Measurements from ENCODE around the gene KMO.

Gene KMO

DNA sequence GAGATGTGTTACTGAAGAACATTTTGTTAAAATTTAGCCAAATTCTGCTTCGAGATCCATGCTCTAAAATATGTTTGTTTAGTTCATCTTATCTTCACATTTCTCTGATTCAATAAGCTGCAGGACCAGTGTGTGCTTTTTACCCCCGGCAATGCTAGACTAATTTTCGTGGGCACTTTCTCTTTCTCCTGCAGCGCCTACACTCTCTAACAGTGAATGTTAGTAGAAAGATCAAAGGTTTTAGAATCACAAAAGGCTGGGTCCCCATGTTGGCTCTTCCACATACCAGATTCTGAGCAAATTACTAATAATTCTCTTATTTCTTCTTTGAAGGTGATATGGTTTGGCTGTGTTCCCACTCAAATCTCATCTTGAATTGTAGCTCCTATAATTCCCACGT lies 99.5 kb downstream of the KMO start:
- DNase-seq = no peak

- DNase-seq = no peak
Observed at GRCh38 chr1:241632987-241633386, 100.8 kb downstream of the KMO start.

DNA sequence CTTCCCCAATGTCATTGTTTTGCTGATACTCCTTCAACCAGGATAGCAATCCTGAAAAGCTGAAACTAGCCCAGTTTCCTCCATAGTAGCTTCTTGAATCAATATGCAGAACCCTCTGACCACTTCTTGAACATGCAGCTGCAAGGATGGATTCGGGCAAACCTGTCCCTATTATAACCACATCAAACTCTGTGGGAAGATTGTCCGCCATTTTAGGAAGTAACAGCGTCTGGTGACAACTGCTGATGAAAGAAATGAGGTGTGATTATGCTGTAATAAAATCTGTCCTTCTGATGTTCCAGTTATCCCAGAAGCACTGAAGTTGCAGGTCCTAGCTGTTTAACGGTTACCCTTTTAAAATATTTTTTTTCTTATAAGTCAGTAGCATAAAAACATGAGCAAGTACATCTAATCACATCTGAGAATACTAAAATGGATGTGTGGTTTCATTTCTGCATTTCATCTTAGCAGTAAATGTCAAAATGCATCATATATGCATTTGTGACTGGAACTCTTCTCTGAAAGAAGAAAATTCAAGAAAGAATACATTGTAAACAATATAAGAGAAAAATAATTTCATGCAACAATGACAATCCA lies 103.5 kb downstream of the KMO start:
- no peak for DNase-seq

GRCh38 chr1:241636291-241636690 lies 104.1 kb downstream of the KMO start:
- no peak for DNase-seq

DNA sequence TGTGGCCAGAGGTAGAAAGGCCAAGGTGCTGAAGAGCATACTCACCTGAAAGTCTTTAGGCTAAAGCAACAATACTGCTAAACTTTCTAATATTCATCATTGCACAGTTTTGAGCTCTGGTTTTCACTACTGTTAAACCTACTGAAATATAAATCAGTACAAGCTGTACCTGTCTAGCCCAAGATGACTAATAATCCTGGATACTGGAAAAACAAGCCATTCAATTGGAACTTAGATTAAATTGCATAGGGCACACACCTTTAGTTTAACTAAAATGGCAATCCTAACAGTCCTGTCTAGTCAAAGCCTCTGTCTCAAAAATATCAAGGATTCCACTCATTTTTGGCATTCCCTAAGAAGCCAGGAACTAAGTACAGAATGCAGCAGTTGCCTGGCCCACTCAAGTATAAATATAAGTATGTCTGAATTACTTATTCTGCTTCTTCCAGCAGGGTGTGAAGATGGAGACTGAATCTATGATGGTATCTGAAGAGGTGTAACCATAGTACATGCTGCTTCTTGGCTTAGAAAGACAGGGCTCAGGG lies 104.9 kb downstream of the KMO start:
- DNase-seq = no peak

GRCh38 chr1:241637604-241638003 lies 105.4 kb downstream of the KMO start:
- DNase-seq = no peak

DNA sequence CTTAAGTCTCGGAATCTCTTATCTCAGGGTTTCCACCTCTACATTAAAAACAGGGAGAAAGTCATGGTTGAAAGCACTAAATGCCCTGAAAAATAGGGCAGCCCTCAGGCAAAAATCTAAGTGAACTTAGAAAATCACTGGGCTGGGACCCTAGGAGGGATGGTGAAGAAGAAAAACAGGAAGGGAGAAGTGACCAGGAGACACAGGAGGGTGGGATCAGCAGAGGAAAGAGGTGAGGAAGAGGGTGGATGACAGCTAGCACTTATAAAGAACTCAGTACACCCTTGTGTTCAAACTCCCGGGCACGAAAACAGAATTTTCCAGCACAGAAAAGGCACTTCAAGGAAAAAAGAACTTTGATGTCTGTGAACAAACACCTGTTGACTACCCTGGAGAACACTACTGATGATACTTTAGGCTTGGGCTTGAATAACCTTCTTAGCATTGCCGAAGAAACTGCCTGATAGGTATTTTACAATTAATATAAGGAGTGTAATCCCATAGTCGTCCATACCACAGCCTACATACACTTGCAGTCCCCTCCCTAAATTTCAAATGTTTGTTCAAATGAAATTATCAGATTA lies 106.0 kb downstream of the KMO start:
- no peak for DNase-seq

DNA sequence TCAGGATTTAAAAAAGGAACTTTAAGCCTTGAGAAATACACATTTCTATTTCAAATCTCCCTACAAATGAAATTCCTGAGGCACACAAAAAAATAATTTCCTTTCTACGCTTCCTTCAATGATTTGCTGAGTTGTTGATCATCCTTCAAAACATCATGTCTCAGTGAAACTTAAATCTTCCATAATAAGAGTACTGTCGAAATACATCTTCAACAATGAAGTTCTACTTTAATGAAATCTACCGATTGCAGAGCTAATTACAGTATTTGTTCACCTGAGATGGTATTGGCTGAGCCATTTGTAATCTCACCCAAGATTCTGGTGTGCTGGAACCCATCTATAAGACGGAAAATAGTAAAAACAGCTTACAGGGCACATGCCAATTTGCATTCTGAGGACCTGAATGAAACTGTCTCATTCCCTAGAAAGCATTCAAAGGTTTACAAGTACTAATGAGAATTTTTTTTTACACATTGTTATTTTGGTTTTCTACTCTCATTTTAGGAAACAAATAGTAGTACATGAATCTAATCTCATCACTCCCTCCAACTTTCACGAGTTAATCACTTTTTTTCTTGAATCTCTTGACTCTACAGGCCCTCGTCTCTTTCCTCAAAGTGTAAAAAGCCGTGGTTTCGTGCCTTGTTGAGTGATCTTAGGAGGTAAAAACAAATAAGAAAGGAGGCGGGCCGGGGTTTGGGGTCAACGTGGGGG lies 106.9 kb downstream of the KMO start:
- DNase-seq = no peak

DNA sequence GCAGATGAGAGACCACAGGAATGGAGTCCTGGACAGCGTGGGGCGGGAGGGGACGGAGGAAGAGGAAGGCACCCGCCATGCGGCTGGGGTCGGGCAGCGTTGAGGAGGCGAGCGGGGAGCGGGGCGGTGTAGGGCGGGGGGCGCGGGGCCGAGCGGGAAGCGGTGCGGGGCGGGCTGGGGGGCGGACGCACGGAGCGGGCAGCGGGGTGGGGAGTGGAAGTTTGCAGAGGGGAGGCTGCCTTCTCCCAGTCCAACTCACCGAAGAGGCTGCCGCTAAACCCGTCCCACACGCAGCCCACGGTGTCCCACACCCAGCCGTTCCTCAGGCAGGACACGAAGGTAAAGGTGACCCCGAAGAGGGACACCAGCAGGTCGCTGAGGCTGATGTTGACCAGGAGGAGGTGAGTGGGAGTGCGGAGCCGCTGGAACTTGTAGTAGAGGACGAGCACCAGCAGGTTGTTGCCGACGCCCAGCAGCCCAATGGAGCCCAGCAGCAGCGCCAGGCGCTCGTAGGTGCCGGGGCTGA lies 107.5 kb downstream of the KMO start:
- peak; percentile 55 for DNase-seq

- peak; percentile 95 for DNase-seq
Observed at GRCh38 chr1:241640149-241640866, 108.1 kb downstream of the KMO start, which contains the start of the genes CHML and OPN3. Gene CHML, minus strand, starts transcription at chr1:241640369. Its CDS starts 4,603 bp downstream, at chr1:241635766. Gene OPN3, minus strand, starts transcription at chr1:241640369. Its CDS starts 115 bp downstream, at chr1:241640254.

GRCh38 chr1:241640867-241641622 lies 108.9 kb downstream of the KMO start:
- DNase-seq = no peak

GRCh38 chr1:241641773-241642592 lies 109.8 kb downstream of the KMO start:
- DNase-seq = no peak

GRCh38 chr1:241642593-241642944 lies 110.4 kb downstream of the KMO start:
- no peak for DNase-seq

DNA sequence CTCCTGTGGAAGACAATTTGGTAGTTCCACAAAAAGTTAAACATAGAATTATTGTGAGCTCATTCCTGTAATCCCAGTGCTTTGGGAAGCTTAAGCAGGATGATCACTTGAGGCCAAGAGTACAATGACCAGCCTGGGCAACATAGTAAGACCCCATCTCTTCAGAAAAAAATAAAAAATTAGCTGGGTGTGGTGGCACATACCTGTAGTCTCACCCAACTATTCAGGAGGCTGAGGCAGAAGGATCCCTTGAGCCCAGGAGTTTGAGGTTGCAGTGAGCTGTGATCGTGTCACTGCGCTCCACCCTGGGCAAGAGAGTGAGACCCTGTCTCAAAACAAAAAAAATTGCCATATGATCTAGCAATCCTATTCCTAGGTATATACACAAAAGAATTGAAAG lies 112.1 kb downstream of the KMO start:
- DNase-seq = no peak

DNA sequence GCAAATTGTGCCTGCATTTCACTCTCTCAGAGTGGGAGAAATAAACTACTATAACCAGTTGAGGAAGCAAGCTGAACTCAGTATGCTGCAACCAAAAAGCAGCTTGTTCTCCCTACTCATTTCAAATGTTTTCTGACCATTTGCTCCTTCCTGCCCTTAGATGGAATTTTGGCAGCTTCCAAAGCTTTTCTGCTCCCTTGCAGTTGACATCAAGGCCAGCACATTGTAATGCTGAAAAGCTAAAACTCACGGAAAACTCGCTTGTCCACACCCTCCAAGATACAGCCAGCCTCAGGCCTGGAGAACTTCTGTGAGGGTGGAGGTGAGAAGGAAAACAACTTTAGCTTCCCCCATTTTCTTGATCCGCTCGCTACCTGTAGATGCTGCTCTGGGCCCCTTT lies 113.0 kb downstream of the KMO start:
- no peak for DNase-seq

Measured in stimulated activated CD4-positive, alpha-beta T cell treated with anti-CD3 and anti-CD28 coated beads, Interleukin-15, amount 100 ng/mL, for 24 hours (primary cell).